Kidney (tissue), 14 donors: ENCODE results near the gene HHATL. TPM values are rescaled to one million over a fixed set of nuclear protein-coding genes. Genes with fewer than 3 reads are reported as not detected.

Experiments
- DNase-seq, 5 donors: peaks; one replicate each; pipeline ENCODE4 v3.0.0-alpha.2; 2013 to 2020
- FAIRE-seq: peaks from 2 replicates; lab custom pipeline; 2012; peaks lifted over from hg19 to GRCh38; lab: Jason Lieb, UNC
- H3K27ac ChIP-seq, 2 donors: one replicate each; pipeline ENCODE4 v1.7.0; 2013; ENCODE audit warnings: low read depth in 2 of 2, low read length in 2 of 2, inconsistent platforms in 1 of 2
- H3K27me3 ChIP-seq: one replicate; pipeline ENCODE4 v1.7.1; 2013; ENCODE audit warnings: low read length, inconsistent platforms; ENCODE audit not compliant: control insufficient read depth, insufficient read depth
- H3K36me3 ChIP-seq, 3 donors: one replicate each; pipeline versions ENCODE4 v1.7.0 to v1.7.1; 2013; ENCODE audit warnings: low read length in 3 of 3, control low read depth in 1 of 3, inconsistent platforms in 1 of 3; ENCODE audit not compliant: insufficient read depth in 3 of 3, control insufficient read depth in 2 of 3
- H3K4me1 ChIP-seq, 3 donors: one replicate each; pipeline versions ENCODE4 v1.7.0 to v1.7.1; 2013; ENCODE audit warnings: low read length in 3 of 3, inconsistent platforms in 1 of 3, low read depth in 1 of 3; ENCODE audit not compliant: control insufficient read depth in 2 of 3, insufficient read depth in 2 of 3
- H3K4me3 ChIP-seq, 3 donors: one replicate each; pipeline versions ENCODE4 v1.7.0 to v1.8.1; 2013; ENCODE audit warnings: low read length in 3 of 3, control low read depth in 1 of 3, inconsistent platforms in 1 of 3
- H3K9ac ChIP-seq, 3 donors: one replicate each; pipeline versions ENCODE4 v1.7.0 to v1.7.1; 2013; ENCODE audit warnings: low read length in 3 of 3, control low read depth in 1 of 3, inconsistent platforms in 1 of 3
- H3K9me3 ChIP-seq, 3 donors: one replicate each; pipeline versions ENCODE4 v1.7.0 to v1.7.1; 2013; ENCODE audit warnings: low read length in 3 of 3, control low read depth in 1 of 3, inconsistent platforms in 1 of 3; ENCODE audit not compliant: control insufficient read depth in 2 of 3, insufficient read depth in 1 of 3
- CTCF ChIP-seq: IDR thresholded peaks from 3 replicates; pipeline ENCODE4 v1.5.1; 2012; ENCODE audit warnings: mild to moderate bottlenecking, moderate library complexity, borderline replicate concordance; ENCODE audit not compliant: insufficient read depth; ENCODE audit errors: extremely low read depth
- intact Hi-C: fragments of 100-400 bp; cut with DNase I; formaldehyde crosslinking; loops from one replicate; pipeline ENCODE4 v1.11.1; 2022
- polyA plus RNA-seq: library from polyadenylated mRNA; stranded (reverse); fragments of 350-450 nt; fragmentation: Illumina TruSeq; extraction: RNeasy Lipid Tissue Mini Kit (QIAGEN cat#74804); gene quantifications from one replicate; pipeline ENCODE4 v1.2.3, GENCODE V29; 2014; ENCODE audit warnings: low read depth, low replicate concordance; ENCODE audit not compliant: insufficient read depth
- total RNA-seq: library from RNA; stranded (reverse); fragmentation: NEBNext Ultra II Directional; extraction: Animal tissue kit (Norgen Biotek cat#: 25700); gene quantifications from one replicate; pipeline ENCODE4 v1.2.1, GENCODE V29; 2021
- donor health status: control.
- donor health status: control.
- donor health status: control.
- donor health status: control.
- donor health status: control.
- donor health status: DM: yes; HTN: yes; CAD: no.
- donor health status: Normal renal cell carcinoma (clear cell type).

The HHATL gene
- total and polyA plus RNA-seq, 2 donors from 2014 or later = not detected

- Histone ChIP-seq H3K9ac (no peak overlapping the region), H3K4me1 (no peaks in the 10 kb centered on the region), H3K9me3 (no peaks in the 10 kb centered on the region), H3K4me3 (no peak overlapping the region), H3K27ac (no peak overlapping the region), H3K27me3 (no peaks in the 10 kb centered on the region), H3K36me3 (no peaks in the 10 kb centered on the region)
- TF ChIP-seq CTCF = no peak
- no peak for FAIRE-seq
- intact Hi-C loops = no loop called here
- DNase-seq = no peak
Observed at GRCh38 chr3:42731476-42732195, 29.0 kb upstream of the HHATL start.

- Histone ChIP-seq H3K27ac (no peak overlapping the region), H3K9ac (no peak overlapping the region), H3K4me1 (no peaks in the 10 kb centered on the region), H3K9me3 (no peaks in the 10 kb centered on the region), H3K4me3 (no peak overlapping the region), H3K27me3 (no peaks in the 10 kb centered on the region), H3K36me3 (no peaks in the 10 kb centered on the region)
- intact Hi-C loops = no loop called here
- FAIRE-seq = no peak
- no peak for DNase-seq
- no peak for TF ChIP-seq CTCF
Observed at GRCh38 chr3:42730706-42731420, 28.3 kb upstream of the HHATL start.

GRCh38 chr3:42730294-42730693 lies 27.7 kb upstream of the HHATL start:
- no peak for TF ChIP-seq CTCF
- Histone ChIP-seq H3K27ac (no peak overlapping the region), H3K4me1 (no peaks in the 10 kb centered on the region), H3K9ac (no peak overlapping the region), H3K9me3 (no peaks in the 10 kb centered on the region), H3K4me3 (no peak overlapping the region), H3K27me3 (no peaks in the 10 kb centered on the region), H3K36me3 (no peaks in the 10 kb centered on the region)
- no peak for DNase-seq
- no peak for FAIRE-seq
- intact Hi-C loops = no loop called here
